Mesendoderm (in vitro differentiated cells): ENCODE data around the gene LRRC8D.

Source experiments
- DNase-seq: peaks from one replicate; pipeline ENCODE4 v3.0.0; 2013
- H2AK5ac ChIP-seq: 2 replicates; pipeline ENCODE4 v1.6.1; 2013; ENCODE audit warnings: low read length, inconsistent platforms
- H2BK120ac ChIP-seq: 2 replicates; pipeline ENCODE4 v1.6.1; 2013; ENCODE audit warnings: low read depth, mild to moderate bottlenecking, low read length, moderate library complexity, mixed read lengths
- H2BK15ac ChIP-seq: replicated peaks from 2 replicates; pipeline ENCODE4 v1.6.1; 2013; ENCODE audit warnings: low read depth, mild to moderate bottlenecking, moderate library complexity
- H2BK5ac ChIP-seq: 2 replicates; pipeline ENCODE4 v1.6.1; 2013; ENCODE audit warnings: low read length, inconsistent platforms
- H3K18ac ChIP-seq: 2 replicates; pipeline ENCODE4 v1.6.1; 2013; ENCODE audit warnings: mild to moderate bottlenecking, low read length, mixed read lengths
- H3K23ac ChIP-seq: one replicate; pipeline ENCODE4 v1.6.1; 2013; ENCODE audit warnings: low read length
- H3K27ac ChIP-seq: 2 replicates; pipeline ENCODE4 v1.5.1; 2013; ENCODE audit warnings: low read depth, mild to moderate bottlenecking, inconsistent platforms, low read length, moderate library complexity
- H3K27me3 ChIP-seq: 2 replicates; pipeline ENCODE4 v1.6.1; 2013; ENCODE audit warnings: low read length, control low read depth, mild to moderate bottlenecking, inconsistent platforms; ENCODE audit not compliant: insufficient read depth, poor library complexity
- H3K36me3 ChIP-seq: 2 replicates; pipeline ENCODE4 v1.6.1; 2013; ENCODE audit warnings: low read length, inconsistent platforms; ENCODE audit not compliant: control insufficient read depth, insufficient read depth
- H3K4ac ChIP-seq: one replicate; pipeline ENCODE4 v1.6.1; 2013; ENCODE audit warnings: low read depth, mild to moderate bottlenecking, low read length, moderate library complexity
- H3K4me1 ChIP-seq: 2 replicates; pipeline ENCODE4 v1.6.1; 2013; ENCODE audit warnings: low read depth, low read length, inconsistent platforms; ENCODE audit not compliant: control insufficient read depth
- H3K4me2 ChIP-seq: 2 replicates; pipeline ENCODE4 v1.6.1; 2013; ENCODE audit warnings: low read length
- H3K4me3 ChIP-seq: 2 replicates; pipeline ENCODE4 v1.5.1; 2013; ENCODE audit warnings: mild to moderate bottlenecking, low read length
- H3K56ac ChIP-seq: one replicate; pipeline ENCODE4 v1.6.1; 2013; ENCODE audit warnings: low read length
- H3K79me1 ChIP-seq: 2 replicates; pipeline ENCODE4 v1.6.1; 2013; ENCODE audit warnings: low read length, inconsistent platforms
- H3K79me2 ChIP-seq: 2 replicates; pipeline ENCODE4 v1.6.1; 2013; ENCODE audit warnings: mild to moderate bottlenecking, low read length; ENCODE audit not compliant: control insufficient read depth, insufficient read depth
- H3K9ac ChIP-seq: 2 replicates; pipeline ENCODE4 v1.6.1; 2013; ENCODE audit warnings: low read length, inconsistent platforms
- H4K5ac ChIP-seq: one replicate; pipeline ENCODE4 v1.6.1; 2013; ENCODE audit warnings: low read length
- H4K8ac ChIP-seq: one replicate; pipeline ENCODE4 v1.6.1; 2013; ENCODE audit warnings: low read depth, mild to moderate bottlenecking, control low read depth, low read length, moderate library complexity
- WGBS: extraction: QIAGEN DNeasy Blood & Tissue Kit; methylation state at CpG from one replicate; pipeline ENCODE4 v1.1.7; 2013; ENCODE audit warnings: low lambda C conversion rate, missing lambda C conversion rate; ENCODE audit not compliant: insufficient coverage; ENCODE audit errors: extremely low coverage; 5-methylcytosine and 5-hydroxymethylcytosine counted together

The LRRC8D gene

DNA sequence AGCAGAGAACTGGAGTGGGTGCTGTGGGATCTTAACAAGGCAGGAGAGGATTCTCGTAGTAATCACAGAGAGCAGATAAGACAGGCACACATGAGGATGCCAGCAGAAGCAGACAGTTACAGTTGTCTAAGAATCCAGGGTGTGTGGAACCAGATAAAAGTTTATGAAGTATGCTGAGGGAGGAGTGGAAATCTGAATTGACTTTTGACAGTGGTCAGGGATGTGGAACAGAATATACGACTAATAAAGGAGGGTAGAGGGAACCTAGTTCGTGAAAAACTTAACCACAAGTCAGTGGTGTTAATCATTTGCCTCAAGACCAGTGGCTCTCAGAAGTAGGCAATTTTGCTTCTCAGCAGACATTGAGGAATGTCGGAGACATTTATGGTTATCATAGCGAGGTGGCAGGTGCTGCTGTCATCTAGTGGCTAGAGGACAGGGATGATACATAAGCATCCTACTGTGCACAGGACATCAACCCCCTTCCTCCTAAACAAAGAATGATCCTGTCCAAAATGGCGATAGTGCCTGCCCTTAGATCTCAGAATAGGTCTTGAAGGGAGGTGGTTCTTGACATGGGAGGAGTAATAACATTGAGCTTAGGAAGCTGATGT, 3.0 kb downstream of the LRRC8D start:
- no peak for DNase-seq
- Histone ChIP-seq H3K4me3 (no peak overlapping the region), H3K56ac (no peak overlapping the region), H3K4me1 (peaks cover 3% of the 10 kb centered on the region), H2BK15ac (no peak overlapping the region), H3K79me1 (peaks cover 13% of the 10 kb centered on the region), H3K23ac (no peak overlapping the region), H3K4ac (no peak overlapping the region), H3K18ac (no peak overlapping the region), H3K9ac (no peak overlapping the region), H4K8ac (no peak overlapping the region), H2AK5ac (no peak overlapping the region), H2BK5ac (no peak overlapping the region), H3K79me2 (peaks cover 13% of the 10 kb centered on the region), H2BK120ac (no peak overlapping the region), H3K27me3 (no peaks in the 10 kb centered on the region), H3K4me2 (no peak overlapping the region), H4K5ac (no peak overlapping the region), H3K27ac (no peak overlapping the region), H3K36me3 (no peaks in the 10 kb centered on the region)
- no CpG with 5 or more reads among the region's 6 CpGs for WGBS

DNA sequence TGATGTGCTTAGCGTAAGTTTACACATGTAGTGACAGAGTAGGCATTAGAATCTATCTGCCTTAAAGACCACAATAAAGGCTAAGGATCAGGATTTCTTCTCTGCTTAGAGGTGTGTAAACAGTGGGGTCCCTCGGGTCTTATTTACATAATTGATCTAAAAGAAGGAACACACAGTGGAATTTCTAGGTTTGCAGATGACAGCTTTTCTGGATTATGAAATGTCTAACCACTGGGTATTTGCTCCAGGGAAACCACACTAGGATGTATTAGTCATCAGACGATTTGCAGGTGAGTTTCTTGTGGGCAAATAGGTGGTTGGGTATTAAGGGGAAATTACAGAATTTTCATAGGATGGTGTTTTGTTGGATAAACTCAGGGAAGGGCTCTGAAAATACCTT, 5.8 kb downstream of the LRRC8D start:
- Histone ChIP-seq H2BK15ac (no peak overlapping the region), H3K4me1 (peaks cover 3% of the 10 kb centered on the region), H2BK120ac (no peak overlapping the region), H4K8ac (no peak overlapping the region), H3K79me1 (peaks cover 15% of the 10 kb centered on the region), H3K56ac (no peak overlapping the region), H3K27me3 (no peaks in the 10 kb centered on the region), H3K18ac (no peak overlapping the region), H2AK5ac (no peak overlapping the region), H3K36me3 (no peaks in the 10 kb centered on the region), H3K9ac (no peak overlapping the region), H3K27ac (no peak overlapping the region), H3K23ac (no peak overlapping the region), H2BK5ac (no peak overlapping the region), H3K4ac (no peak overlapping the region), H3K4me2 (no peak overlapping the region), H4K5ac (no peak overlapping the region), H3K4me3 (no peak overlapping the region), H3K79me2 (peaks cover 17% of the 10 kb centered on the region)
- no peak for DNase-seq
- no CpG with 5 or more reads among the region's 3 CpGs for WGBS

DNA sequence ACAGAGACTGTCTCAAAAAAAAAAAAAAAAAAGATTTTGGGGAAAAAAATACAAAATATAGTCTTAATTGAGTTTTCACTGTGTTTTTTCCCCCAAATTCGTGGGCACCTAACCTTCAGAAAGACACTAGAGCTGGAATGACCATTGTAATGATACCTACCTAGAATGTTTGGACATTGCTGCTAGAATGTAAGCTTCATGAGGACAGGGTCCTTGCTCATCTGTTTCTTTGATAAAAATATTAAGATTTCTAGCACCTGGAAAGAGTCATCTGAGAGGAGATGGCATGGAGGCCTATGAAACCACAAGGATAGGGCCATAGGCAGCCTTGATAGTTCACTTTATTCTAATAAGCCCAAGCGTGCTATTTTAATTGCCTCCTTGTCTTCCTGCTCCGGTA, 6.5 kb downstream of the LRRC8D start:
- Histone ChIP-seq H3K23ac (no peak overlapping the region), H3K18ac (no peak overlapping the region), H3K79me1 (peaks cover 15% of the 10 kb centered on the region), H4K8ac (no peak overlapping the region), H3K27ac (no peak overlapping the region), H3K79me2 (peaks cover 14% of the 10 kb centered on the region), H3K4me3 (no peak overlapping the region), H3K4me2 (no peak overlapping the region), H3K27me3 (no peaks in the 10 kb centered on the region), H2BK15ac (no peak overlapping the region), H3K4ac (no peak overlapping the region), H3K4me1 (peaks cover 5% of the 10 kb centered on the region), H3K56ac (no peak overlapping the region), H3K36me3 (no peaks in the 10 kb centered on the region), H3K9ac (no peak overlapping the region), H4K5ac (no peak overlapping the region), H2BK120ac (no peak overlapping the region), H2AK5ac (no peak overlapping the region), H2BK5ac (no peak overlapping the region)
- WGBS = no CpG with 5 or more reads among the region's 3 CpGs
- DNase-seq = no peak

DNA sequence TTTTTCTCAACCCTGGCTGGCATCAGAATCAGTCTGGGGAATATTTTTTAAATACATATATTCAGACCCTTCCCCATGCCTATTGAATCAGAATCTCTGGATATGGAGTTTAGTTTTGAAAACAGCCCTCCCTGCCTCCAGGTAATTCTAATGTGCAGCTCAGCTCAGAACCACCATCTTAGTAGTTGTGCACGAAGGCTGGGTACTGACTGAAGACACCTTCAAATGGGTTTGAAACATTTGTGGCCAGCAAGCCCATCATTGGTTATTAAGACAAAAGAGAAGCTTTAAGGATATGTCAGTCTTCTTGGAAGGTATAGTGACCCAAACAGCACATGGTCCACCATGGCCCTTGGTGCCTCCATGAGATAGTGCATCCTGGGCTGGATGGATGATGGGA, 7.1 kb downstream of the LRRC8D start:
- Histone ChIP-seq H3K4ac (no peak overlapping the region), H3K79me1 (peaks cover 16% of the 10 kb centered on the region), H4K8ac (no peak overlapping the region), H3K4me3 (no peak overlapping the region), H3K56ac (no peak overlapping the region), H2BK120ac (no peak overlapping the region), H4K5ac (no peak overlapping the region), H3K4me1 (peaks cover 8% of the 10 kb centered on the region), H3K9ac (no peak overlapping the region), H3K18ac (no peak overlapping the region), H3K79me2 (peaks cover 13% of the 10 kb centered on the region), H3K27ac (no peak overlapping the region), H3K4me2 (no peak overlapping the region), H3K23ac (no peak overlapping the region), H2AK5ac (no peak overlapping the region), H2BK5ac (no peak overlapping the region), H2BK15ac (no peak overlapping the region), H3K36me3 (no peaks in the 10 kb centered on the region), H3K27me3 (no peaks in the 10 kb centered on the region)
- DNase-seq = no peak
- WGBS = no CpG with 5 or more reads among the region's 1 CpG

DNA sequence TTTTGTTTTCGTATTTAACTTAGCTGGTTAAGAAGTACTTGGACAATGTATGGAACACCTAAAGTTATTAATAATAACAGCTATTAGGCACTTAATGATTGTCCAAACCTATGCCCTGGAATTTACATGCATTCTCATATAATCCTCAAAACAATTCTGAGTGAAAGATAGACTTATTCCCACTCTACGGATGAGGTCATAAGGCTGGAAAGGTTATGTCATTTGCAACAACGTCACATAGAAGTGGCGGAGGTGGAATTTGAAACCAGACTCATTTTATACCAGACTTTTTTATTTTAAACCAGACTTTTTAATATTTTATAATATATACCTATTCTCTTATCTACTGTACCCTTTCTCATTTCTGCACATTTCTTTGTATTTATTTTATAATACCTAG, 8.4 kb downstream of the LRRC8D start:
- Histone ChIP-seq H3K27ac (no peak overlapping the region), H3K9ac (no peak overlapping the region), H4K8ac (no peak overlapping the region), H3K36me3 (no peaks in the 10 kb centered on the region), H3K4me2 (no peak overlapping the region), H3K23ac (no peak overlapping the region), H3K4me1 (peaks cover 13% of the 10 kb centered on the region), H2BK15ac (no peak overlapping the region), H3K4me3 (no peak overlapping the region), H3K18ac (no peak overlapping the region), H2BK120ac (no peak overlapping the region), H2AK5ac (no peak overlapping the region), H3K4ac (no peak overlapping the region), H3K27me3 (no peaks in the 10 kb centered on the region), H4K5ac (no peak overlapping the region), H3K56ac (no peak overlapping the region), H3K79me1 (peaks cover 14% of the 10 kb centered on the region), H3K79me2 (peaks cover 16% of the 10 kb centered on the region), H2BK5ac (no peak overlapping the region)
- no peak for DNase-seq
- WGBS = no CpG with 5 or more reads among the region's 4 CpGs

DNA sequence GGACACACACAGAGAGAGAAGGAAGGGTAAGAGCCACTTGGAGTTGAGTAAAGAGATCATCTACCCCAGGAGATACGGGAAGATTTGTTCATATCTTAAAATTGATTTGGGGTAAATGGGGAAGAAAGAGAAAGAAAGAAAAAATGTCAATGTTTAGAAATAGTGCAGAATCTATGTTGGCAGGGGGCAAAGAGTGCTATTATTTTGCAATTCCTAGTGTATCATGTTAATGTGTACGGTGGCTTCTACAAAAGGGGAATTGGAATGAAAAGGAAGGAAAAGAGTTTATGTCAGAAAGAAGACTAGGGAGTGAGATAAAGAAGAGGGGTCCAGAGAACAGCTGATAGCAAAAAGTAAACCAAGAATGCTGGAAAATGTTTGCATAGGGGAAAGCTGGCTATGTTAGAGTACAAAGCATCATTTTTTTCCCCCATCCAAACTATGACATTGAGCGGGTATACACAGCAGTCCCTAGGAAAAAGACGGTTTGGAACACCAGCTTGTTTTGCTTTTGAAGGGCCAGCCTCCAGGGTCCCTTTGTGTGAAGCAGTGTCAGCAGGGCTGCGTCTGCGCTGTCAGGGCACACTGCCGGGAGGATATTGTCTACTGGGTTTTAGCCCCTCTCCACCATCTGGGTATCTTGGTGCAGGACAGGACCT, 10.8 kb downstream of the LRRC8D start:
- Histone ChIP-seq H3K56ac (peak overlapping the region; percentile 58), H3K4ac (no peak overlapping the region), H2BK15ac (no peak overlapping the region), H2BK120ac (no peak overlapping the region), H3K18ac (peak overlapping the region; percentile 57), H3K9ac (no peak overlapping the region), H3K79me1 (peaks cover 11% of the 10 kb centered on the region), H4K5ac (no peak overlapping the region), H3K36me3 (no peaks in the 10 kb centered on the region), H3K27me3 (no peaks in the 10 kb centered on the region), H3K4me2 (no peak overlapping the region), H3K4me1 (peaks cover 20% of the 10 kb centered on the region), H3K4me3 (no peak overlapping the region), H3K23ac (no peak overlapping the region), H3K79me2 (peaks cover 16% of the 10 kb centered on the region), H2BK5ac (no peak overlapping the region), H2AK5ac (no peak overlapping the region), H4K8ac (no peak overlapping the region), H3K27ac (no peak overlapping the region)
- DNase-seq = no peak
- no CpG with 5 or more reads among the region's 7 CpGs for WGBS
